Neural crest cell (in vitro differentiated cells): Measurements from ENCODE around the gene TAAR9. TPM values are rescaled to one million over a fixed set of nuclear protein-coding genes. Genes with fewer than 3 reads are reported as not detected.

Experiments used
- DNase-seq: peaks from one replicate; pipeline ENCODE4 v3.0.0; 2021; ENCODE audit warnings: low read depth, mixed read lengths, low spot score
- H3K27ac Mint-ChIP-seq: one replicate; pipeline ENCODE4 v1.8.0; 2021; ENCODE audit warnings: mild to moderate bottlenecking, mixed read lengths; ENCODE audit not compliant: unreplicated experiment
- H3K27me3 Mint-ChIP-seq: 2 replicates; pipeline ENCODE4 v1.8.0; 2021; ENCODE audit warnings: low read depth, mild to moderate bottlenecking, mixed read lengths
- H3K36me3 Mint-ChIP-seq: 2 replicates; pipeline ENCODE4 v1.8.0; 2021; ENCODE audit warnings: low read depth, mild to moderate bottlenecking, mixed read lengths
- H3K4me1 Mint-ChIP-seq: 2 replicates; pipeline ENCODE4 v1.8.0; 2021; ENCODE audit warnings: mixed read lengths
- H3K4me3 Mint-ChIP-seq: one replicate; pipeline ENCODE4 v1.8.0; 2021; ENCODE audit warnings: mild to moderate bottlenecking, mixed read lengths
- H3K9me3 Mint-ChIP-seq: 2 replicates; pipeline ENCODE4 v1.8.0; 2021; ENCODE audit warnings: mixed read lengths
- total RNA-seq: library from RNA; stranded (reverse); gene quantifications from 2 replicates; pipeline ENCODE4 v1.2.1, GENCODE V29; 2021
- TF ChIP-seq, protein P1 (sequence below): fragments of 200-600 bp; sonication (generic); conservative IDR thresholded peaks from 2 replicates; pipeline ENCODE4 v1.5.0; 2021; ENCODE audit warnings: antibody characterized with exemption, mild to moderate bottlenecking

The TAAR9 gene
- total RNA-seq, 1 donor from 2014 or later: not detected

DNA sequence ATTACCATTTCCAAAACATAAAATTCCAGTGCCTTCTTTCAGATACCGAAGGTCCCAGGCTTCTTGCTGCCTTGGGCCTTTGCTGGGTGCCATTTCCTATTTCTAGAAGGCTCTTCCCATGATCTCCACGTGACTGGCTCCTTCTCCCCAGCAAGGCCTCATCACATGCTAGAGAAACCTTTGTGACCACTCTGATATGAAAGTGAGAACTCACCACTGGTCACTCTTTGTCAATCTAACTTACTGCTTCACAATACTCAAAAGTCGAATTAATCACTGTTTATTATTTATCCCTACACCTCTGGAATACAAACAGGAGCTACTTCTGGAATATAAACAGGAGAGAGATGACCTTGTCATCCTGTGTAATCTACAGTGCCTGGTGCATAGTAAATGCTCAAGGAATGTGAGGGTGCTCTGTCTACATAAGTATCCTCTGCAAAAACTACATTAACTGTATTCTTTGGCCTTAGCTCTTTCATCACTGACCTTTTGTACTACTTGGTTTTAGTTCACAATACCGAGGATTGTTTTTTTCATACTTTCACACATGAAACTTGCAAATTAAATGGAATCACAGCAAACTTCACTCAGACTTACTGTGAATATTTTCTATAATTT, 26.8 kb upstream of the TAAR9 start:
- H3K4me3 Mint-ChIP-seq: peak overlapping the region; percentile 88
- H3K27ac Mint-ChIP-seq: no peak overlapping the region
- H3K27me3 Mint-ChIP-seq: peaks cover 21% of the 10 kb centered on the region
- peaks cover 1% of the 10 kb centered on the region for H3K9me3 Mint-ChIP-seq
- H3K36me3 Mint-ChIP-seq: peaks cover 8% of the 10 kb centered on the region
- no peak for DNase-seq
- peaks cover 28% of the 10 kb centered on the region for H3K4me1 Mint-ChIP-seq
- TF ChIP-seq, protein P1, sequence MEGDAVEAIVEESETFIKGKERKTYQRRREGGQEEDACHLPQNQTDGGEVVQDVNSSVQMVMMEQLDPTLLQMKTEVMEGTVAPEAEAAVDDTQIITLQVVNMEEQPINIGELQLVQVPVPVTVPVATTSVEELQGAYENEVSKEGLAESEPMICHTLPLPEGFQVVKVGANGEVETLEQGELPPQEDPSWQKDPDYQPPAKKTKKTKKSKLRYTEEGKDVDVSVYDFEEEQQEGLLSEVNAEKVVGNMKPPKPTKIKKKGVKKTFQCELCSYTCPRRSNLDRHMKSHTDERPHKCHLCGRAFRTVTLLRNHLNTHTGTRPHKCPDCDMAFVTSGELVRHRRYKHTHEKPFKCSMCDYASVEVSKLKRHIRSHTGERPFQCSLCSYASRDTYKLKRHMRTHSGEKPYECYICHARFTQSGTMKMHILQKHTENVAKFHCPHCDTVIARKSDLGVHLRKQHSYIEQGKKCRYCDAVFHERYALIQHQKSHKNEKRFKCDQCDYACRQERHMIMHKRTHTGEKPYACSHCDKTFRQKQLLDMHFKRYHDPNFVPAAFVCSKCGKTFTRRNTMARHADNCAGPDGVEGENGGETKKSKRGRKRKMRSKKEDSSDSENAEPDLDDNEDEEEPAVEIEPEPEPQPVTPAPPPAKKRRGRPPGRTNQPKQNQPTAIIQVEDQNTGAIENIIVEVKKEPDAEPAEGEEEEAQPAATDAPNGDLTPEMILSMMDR: no peak

DNA sequence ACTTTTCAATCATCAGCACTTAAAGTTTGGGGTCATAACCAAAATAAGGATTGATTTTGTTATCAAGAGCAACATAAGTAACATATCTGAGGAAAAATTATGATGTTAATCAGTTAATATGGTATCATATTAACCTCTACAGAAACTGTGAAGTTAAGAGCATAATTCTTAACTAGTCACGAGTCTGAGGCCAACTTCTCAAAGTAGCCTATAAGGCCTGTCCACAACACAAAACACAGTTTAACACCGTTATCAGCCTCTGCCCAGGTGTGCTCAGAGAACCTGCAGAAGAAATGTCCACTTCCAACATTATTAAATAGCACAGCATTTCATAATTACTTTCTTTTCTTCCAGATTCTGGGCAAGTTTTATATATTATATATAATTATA, 26.3 kb upstream of the TAAR9 start:
- TF ChIP-seq, protein P1: no peak
- Mint-ChIP-seq H3K27ac (no peak overlapping the region), H3K36me3 (peaks cover 8% of the 10 kb centered on the region), H3K9me3 (no peaks in the 10 kb centered on the region), H3K4me1 (peaks cover 28% of the 10 kb centered on the region), H3K4me3 (peak overlapping the region; percentile 88), H3K27me3 (peaks cover 26% of the 10 kb centered on the region)
- DNase-seq: no peak

DNA sequence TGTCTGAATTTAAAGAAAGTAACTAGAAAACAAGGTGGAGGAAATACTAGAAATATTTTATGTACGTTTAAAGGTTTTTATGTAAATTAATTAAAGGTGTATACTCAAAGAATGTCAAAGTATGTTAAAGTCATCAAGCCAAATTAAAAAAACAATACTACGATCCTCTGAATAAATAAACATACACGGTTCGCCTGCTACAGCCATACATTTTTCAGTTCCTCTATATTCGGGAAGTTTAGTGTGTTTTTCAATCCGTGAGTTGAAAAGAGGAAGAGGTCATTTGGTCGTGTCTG, 25.8 kb upstream of the TAAR9 start:
- DNase-seq: no peak
- TF ChIP-seq, protein P1: no peak
- peaks cover 28% of the 10 kb centered on the region for H3K4me1 Mint-ChIP-seq
- peaks cover 8% of the 10 kb centered on the region for H3K36me3 Mint-ChIP-seq
- H3K27me3 Mint-ChIP-seq: peaks cover 28% of the 10 kb centered on the region
- H3K4me3 Mint-ChIP-seq: peak overlapping the region; percentile 88
- peak overlapping the region; percentile 38 for H3K27ac Mint-ChIP-seq
- no peaks in the 10 kb centered on the region for H3K9me3 Mint-ChIP-seq

DNA sequence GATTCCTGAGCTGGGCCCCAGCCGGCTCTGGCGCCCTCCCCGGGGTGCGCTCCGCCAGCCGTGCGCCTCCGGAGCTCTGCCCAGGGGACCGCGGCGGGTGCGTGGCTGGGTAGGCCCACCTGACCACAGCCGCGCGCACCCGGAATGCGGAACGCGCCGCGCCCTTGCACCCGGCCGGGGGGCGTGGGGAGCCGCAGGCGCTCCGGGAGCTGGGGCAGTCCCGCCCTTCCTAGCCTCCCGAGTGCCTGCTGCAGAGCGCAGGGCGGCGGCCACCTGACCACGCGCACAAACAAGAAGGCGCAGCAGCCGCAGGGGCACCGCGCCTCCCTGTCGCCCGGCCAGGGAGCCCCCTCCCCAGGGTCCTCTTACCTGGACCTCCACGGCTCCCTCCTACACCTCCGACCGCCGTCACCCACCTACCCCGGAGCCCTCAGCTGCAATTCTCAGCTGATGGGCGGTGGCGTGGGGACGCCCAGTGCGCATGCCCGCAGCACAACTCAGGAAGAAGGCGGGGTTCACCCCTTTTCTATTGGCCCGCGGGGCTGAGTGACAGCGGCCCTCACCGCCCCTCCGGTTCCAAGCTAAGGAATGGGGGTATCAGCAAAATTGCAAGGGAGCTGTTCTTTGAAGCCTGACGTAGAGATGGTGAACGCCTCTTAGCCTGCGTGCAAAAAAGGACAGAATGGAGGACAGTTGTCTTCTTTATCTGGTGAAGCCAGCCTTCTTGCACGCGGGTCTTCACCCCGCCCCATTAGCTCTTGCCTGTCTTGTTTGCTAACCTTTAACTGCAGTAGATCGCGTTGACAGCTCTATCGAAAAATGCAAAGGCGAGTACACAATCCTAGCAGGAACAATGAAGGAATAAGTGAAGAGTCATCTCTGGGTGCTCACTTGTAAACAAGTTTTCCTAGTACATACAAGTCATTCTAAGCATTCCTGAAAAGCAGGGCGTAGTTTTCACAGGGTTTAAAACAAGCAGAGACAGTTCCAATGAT, 25.1 kb upstream of the TAAR9 start, which contains the start of gene STX7:
Gene STX7 (minus strand): TSS at position 479 of the 995 bp plus-strand sequence. CDS start 9,586 bp downstream, outside the sequence.
- Mint-ChIP-seq H3K36me3 (peaks cover 1% of the 10 kb centered on the region), H3K4me1 (peaks cover 28% of the 10 kb centered on the region), H3K27me3 (peaks cover 30% of the 10 kb centered on the region), H3K9me3 (no peaks in the 10 kb centered on the region), H3K4me3 (peak within 1 kb of the TSS; percentile 99), H3K27ac (peak within 1 kb of the TSS; percentile 85)
- DNase-seq: peak; percentile 83
- TF ChIP-seq, protein P1: no peak

DNA sequence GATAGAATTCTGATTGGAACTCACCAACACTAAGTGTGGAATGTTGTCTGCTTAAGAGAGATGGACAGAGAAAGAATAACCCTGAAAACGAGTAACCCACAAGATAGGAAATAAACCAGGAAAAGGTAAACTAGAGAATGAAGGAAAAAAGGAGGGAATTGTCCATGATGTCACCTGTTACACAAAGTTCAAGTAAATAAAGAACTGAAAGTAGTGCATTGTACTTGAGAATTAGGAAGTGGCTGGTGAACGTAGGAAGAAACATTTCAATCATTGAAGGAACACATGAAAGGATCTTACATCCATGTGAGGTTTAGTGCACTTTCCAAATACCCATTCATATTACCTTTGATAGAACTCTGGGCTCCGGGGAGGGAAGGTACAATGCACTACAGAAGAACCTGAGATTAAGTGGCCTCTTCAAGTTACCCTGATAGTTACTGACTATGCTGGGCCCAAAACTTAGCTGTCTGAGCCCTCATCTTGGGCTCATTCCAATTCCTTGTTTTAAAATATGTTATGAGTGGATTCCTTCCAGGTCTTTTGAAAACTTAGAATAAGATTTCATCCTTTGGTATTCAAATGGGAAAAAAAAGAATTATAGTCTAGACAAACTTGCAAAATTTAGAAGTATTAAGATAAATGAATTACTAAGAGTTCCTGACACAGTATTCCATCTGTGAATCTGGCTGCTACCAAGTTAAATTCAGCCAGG, 24.1 kb upstream of the TAAR9 start:
- no peak for DNase-seq
- Mint-ChIP-seq H3K36me3 (no peaks in the 10 kb centered on the region), H3K27ac (no peak overlapping the region), H3K9me3 (no peaks in the 10 kb centered on the region), H3K4me3 (peak overlapping the region; percentile 99), H3K27me3 (peaks cover 31% of the 10 kb centered on the region), H3K4me1 (peaks cover 28% of the 10 kb centered on the region)
- TF ChIP-seq, protein P1: no peak
